ENCODE data around the gene ELFN1.

GRCh38 chr7:1700536-1701333 is 30.7 kb downstream of the ELFN1 start:
- TF ChIP-seq CTCF (IDR thresholded peaks at IDR 0.05) (no peak), ZBTB33 (IDR thresholded peaks at IDR 0.05; ENCODE audit: borderline replicate concordance, low read depth) (no peak), SMC3 (IDR thresholded peaks at IDR 0.05; ENCODE audit: low read depth, low read length) (no peak), MXI1 (IDR thresholded peaks at IDR 0.05; ENCODE audit: low read depth, low read length) (no peak), REST (IDR thresholded peaks at IDR 0.05; ENCODE audit: low read depth, low read length) (no peak), JUND (IDR thresholded peaks at IDR 0.05) (no peak), EZH2phosphoT487 (IDR thresholded peaks at IDR 0.05; ENCODE audit: borderline replicate concordance, low read depth) (no peak), POLR2AphosphoS5 (IDR thresholded peaks at IDR 0.05; ENCODE audit: low read depth, low read length) (no peak), NRF1 (IDR thresholded peaks at IDR 0.05; ENCODE audit: low read depth, low read length) (no peak), GABPA (IDR thresholded peaks at IDR 0.05; ENCODE audit: low read depth) (no peak), USF2 (IDR thresholded peaks at IDR 0.05; ENCODE audit: borderline replicate concordance, low read depth, low read length) (no peak)
